Anterior cingulate cortex (tissue), 58 donors: ENCODE data around the gene DEPDC4.
A peak's percentile ranks its signal among the peaks of the same experiment; 100 is the strongest.
"Not testable (repeated sequence)": the region's sequence is repeated elsewhere in the genome, so short reads cannot be mapped to it uniquely, and the experiment has no call there.

ENCODE experiments used
- DNase-seq, 58 donors: peaks; one replicate each; lab custom pipeline; 2025; lab: John Stamatoyannopoulos, UW

DEPDC4 gene

DNA sequence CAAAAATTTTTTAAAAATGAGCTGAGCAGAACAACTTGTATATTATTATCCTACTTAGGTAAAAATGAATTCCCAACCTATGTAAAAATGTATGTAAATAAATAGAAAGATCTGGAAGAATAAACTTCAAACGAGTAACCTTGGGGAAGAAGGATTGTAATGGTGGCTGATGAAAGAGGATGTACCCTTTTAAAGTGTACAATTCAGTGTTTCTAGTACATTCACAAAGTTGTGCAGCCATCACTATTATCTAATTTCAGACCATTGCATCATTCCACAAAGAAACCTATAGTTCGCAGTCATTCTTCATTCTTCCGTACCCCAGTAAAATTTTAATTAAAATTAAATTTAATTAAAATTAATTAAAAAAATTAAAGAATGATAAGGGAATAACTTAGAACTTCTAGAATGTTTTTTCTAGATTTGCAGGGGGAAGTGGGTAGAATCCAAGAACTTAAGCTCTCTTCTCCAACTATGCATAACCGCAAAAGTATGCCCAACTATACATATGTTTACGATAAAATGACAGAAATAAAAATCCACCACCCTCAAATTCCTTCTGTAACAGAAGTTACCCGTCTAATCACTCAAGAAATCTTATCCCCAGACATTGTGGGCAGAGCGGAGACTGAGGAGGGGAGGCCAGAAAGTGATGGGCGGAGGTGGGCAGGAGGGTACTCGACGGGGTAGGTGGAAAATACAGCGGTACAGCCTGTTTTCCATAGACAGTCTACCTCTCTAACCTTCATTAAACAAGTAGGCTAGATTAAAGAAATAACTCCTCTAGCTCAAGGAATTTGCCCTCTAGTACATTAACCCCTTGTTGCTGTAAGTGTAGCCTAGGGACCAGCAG is 921 bp downstream of the DEPDC4 start:
- DNase-seq: no peak

DNA sequence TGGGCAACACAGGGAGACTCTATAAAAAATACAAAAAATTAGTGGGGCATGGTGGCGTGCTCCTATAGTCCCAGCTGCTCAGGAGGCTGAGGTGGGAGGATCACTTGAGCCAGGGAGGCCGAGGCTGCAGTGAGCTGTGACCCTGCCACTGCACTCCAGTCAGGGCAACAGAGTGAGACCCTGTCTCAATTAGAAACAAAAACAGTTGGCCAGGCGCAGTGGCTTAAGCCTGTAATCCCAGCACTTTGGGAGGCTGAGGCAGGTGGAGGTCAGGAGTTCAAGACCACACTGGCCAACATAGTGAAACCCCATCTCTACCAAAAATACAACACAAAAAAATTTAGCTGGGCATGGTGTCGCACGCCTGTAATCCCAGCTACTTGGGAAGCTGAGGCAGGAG is 1.8 kb downstream of the DEPDC4 start:
- not testable (repeated sequence) for DNase-seq

DNA sequence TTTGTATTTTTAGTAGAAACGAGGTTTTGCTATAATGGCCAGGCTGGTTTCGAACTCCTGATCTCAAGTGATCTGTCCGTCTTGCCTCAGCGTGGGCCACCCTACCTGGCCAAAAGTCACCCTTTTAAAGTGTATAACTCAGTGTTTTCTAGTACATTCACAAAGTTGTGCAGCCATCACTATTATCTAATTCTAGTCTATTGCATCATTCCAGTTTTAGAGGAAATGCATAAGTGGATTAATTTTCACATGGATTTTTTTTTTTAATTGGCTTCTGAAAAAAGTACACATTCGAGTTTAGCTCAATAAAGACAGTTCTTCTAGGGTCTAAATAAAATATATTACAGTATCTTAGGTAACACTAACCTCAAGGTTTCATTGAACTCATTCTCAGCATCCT is 3.7 kb downstream of the DEPDC4 start:
- no peak for DNase-seq

DNA sequence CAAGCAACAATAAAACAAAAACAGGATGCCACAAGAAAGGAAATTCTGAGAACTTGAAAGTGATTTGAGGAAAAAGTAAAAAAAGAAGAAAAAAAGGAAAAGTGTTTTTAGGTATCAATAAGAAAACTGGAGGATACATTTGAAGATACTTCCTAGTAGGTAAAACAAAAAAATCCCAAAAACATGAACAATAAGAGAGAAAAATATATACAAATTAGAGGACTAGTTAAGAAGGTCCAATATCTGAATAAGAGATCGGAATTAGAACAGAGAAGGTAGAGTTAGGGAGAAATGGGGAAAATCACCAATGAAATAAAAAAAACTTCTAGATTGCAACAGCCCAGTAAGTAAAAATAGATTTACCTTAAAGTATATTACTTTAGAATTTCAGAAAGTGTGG is 8.8 kb downstream of the DEPDC4 start:
- no peak for DNase-seq

DNA sequence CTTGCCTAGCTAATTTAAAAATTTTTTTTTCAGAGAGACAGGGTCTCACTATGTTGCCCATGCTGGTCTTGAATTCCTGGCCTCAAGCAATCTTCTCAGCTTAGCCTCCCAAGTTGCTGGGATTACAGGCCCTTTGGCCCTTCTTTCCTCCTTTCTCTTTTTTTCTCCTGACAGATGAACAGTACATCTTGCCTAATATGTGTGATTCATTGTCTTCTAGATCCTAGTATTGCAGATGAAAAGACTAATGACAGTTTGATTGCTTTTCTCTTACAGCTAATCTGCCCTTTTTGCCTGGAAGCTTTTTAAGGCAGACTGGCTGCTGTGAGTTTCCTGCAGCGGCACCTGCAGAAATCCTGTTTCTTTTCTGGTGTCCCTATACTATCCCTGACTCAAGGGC is 12.0 kb downstream of the DEPDC4 start:
- no peak for DNase-seq

DNA sequence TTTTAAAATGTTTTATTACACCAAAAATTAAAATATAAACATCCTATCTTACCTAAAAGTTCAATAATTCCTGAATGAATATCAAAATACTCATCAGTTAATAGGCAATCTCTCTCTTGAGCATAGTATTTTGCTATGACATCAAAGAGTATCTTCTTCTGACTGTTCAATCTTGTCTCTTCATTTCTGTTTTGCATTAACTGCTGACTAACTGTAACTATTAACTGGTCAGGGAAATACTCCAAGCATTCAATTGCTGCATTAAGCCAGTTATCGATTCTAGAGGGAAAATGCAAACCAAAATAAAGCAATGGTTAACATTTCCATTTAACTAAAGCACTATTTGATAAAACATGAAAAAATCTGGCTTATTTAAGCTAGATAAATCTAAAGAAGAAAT is 13.4 kb downstream of the DEPDC4 start:
- no peak for DNase-seq

DNA sequence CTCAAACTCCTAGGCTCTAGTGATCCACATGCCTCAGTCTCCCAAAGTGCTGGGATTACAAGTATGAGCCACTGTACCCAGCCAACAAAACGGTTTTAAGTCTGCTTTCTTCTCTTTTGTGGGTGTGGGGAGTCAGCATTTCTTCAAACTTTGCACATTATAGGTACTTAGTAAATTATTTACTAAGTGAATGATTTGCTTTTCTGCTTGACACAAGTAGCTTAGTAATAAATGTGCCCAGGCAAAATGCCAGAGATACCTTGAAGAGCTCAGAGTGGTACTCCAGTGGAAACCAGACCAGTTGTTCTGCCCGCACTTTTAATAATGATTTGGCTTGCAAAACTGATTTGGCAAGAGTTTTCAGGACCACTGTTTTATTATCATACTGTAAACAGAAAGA is 15.0 kb downstream of the DEPDC4 start:
- no peak for DNase-seq

DNA sequence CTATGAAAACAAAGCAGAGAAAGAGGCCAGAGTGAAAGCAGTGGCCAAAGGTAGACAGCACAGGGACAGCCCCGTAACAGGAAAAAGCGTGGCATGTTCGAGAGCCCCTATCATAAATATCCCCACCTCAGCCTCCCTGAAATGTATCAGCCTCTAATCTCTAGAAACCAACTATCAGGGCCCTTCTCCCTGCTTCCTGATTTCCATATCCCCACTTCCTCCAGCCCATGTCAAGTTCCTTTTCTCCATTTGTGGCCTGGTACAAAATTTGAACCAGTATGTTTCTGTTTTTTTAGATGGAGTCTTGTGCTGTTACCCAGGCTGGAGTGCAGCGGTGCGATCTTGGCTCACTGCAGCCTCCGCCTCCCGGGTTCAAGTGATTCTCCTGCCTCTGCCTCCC is 16.9 kb downstream of the DEPDC4 start:
- DNase-seq: no peak

DNA sequence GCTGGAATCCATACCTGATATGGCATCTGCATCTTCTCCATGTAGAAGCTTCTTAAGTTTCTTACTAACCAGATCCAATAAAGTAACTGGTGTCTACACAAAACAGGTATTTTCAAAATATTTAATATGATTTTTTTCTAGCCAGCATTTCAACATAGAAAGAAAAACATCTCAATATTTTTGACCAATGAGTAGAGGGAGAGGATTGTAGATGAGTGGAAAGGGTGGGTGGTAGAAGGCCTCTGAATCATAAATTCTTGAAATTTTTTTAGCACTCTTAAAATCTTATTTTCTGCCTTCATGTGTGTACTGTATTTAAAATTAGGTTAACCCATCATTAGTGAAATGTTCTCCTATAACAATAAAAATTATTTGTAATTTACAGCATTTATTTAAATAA is 18.0 kb downstream of the DEPDC4 start:
- DNase-seq: no peak

DNA sequence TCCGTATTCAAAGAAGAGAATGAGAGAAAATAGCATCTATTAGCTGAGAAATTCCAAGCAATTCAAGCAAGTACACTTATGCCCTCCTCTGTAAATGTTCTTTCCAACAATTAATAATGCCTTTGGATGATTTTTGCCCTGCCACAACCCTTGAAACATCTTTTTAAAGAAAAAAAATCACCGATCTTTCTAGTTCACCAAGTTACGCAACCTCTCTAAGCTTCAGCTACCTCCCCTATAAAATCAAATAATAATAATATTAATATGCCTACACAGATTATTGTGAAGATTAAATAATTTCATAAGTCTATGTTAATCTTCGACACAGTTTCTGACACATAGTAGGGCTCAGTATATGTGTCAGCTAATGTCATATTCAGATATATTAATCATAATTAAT is 19.1 kb downstream of the DEPDC4 start:
- DNase-seq: no peak

DNA sequence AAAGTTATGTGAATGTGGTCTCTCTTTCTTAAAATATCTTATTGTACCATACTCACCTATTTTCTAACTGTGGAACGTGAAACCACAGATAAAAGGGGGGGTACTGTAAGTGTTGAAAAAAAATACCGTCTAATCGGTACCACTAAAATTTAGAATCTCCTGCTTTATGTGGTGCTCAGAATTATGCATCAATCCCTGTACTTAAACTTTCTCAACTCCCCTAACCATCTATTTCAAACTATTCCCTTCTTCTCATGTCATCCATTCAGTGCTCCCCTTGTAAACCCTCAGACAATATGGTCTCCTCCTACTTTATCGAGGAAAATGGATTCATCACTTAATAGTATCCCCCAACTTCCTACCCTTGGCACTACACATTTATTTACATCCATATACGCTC is 23.7 kb downstream of the DEPDC4 start:
- DNase-seq: no peak

DNA sequence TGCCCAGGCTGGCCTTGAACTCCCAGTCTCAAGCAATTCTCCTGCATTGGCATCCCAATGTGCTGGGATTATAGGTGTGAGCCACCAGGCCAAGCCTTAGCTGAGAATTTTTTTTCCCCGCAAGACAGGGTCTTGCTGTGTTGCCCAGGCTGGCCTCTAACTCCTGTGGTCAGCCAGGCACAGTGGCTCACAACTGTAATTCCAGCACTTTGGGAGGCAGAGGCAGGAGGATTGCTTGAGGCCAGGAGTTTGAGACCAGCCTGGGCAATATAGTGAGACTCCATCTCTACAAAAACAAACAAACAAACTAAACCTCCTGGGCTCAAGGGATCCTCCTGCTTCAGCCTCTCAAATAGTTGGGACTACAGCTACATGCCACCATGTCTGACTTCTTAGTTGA is 27.3 kb downstream of the DEPDC4 start:
- no peak for DNase-seq

DNA sequence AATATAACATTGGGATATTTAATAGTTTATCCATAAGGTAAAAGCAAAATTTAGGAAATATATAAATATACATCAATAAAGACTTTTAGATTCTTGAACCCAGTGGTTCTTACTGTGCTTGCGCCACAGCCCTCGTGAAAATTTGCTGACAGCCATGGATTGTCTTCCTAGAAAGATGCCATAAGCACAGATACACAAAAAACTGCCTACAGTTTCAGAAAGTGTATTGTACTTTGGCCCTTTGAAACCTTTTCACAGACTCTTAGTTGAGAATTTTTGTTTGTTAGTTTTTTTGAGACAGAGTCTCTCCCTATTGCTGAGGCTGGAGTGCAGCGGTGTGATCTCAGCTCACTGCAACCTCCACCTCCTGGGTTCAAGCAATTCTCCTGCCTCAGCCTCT is 28.1 kb downstream of the DEPDC4 start:
- no peak for DNase-seq

DNA sequence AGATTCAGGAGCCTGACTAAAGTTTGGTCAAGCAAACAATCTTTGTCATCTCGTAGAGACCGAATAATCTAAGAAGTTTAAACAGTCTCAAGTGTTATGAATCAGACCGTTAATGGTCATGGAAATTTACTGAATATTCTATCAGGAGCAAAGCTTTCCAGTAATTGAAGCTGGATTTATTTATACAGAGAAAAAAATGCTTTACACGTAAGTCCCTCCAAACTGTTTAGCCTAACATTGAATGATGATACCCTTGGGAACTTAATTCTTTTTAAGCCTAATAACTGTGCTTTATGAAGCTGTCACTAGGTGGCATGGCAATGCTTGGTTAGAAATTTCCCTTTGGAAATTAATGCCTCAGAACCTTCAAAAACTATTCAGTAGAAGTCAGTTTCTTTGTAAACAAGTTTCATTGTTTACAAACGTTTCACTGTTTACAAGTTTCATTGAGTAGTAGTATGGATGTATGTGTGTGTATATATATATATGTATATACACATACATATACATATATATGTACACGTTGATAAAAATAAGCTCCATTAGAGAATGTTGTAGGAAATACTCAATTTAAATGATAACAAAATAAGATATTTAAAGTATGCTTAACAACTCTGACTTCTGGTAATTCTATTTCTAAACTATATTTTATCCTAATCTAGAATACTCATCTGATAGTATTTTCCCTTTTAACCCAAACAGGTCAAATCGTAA is 32.1 kb downstream of the DEPDC4 start:
- DNase-seq: peak in 1 of 58 donors; percentile 19

DNA sequence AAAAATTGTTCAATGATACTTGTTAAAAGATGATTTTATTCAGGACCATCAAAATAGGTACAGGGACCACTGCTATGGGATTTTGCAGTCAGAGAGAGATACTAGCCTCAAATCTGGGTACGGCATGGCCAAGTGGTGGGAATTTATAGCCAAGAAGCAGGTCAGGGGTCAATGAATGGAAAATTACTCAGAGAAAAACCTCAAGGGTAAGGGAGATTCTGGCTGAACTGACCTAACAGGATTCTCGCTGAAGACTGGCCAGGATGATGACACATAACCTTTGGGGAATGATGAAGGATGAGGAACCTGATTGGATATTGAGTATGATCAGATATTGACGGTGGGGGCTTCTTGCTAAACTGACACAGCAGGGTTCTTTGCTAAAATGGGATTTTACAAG is 32.7 kb downstream of the DEPDC4 start:
- DNase-seq: no peak

DNA sequence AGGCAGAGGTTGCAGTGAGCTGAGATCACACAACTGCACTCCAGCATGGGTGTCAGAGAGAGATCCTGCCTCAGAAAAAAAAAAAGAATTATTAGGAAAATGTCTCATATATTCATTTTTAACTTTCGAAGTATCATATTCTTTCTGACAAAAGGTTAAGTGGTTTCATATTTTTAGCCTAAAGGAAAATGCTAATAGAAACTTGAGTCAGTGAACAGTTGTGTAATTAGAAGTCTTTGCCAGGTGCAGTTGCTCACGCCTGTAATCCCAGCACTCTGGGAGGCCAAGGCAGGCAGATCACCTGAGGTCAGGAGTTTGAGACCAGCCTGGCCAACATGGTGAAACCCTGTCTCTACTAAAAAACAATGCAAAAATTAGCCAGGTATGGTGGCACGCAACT is 35.0 kb downstream of the DEPDC4 start:
- not testable (repeated sequence) for DNase-seq

DNA sequence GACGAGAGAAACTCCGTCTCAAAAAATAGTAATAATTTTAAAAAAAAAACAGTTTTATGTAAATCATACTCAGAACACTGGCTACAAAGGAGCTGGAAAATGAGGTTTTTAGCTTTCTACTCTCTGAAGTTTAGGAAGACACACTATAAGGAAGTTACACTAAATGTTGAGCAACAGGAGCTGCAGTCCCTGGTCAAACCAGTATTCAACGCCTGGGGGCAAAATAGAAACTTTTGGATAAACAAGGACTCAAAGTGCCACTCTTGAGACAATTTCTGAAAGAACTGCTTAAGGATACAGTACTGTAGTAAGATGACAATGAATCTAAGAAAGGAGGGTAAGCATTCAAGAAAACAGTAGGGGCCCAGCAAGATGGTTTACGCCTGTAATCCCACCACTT is 37.0 kb downstream of the DEPDC4 start:
- DNase-seq: no peak

DNA sequence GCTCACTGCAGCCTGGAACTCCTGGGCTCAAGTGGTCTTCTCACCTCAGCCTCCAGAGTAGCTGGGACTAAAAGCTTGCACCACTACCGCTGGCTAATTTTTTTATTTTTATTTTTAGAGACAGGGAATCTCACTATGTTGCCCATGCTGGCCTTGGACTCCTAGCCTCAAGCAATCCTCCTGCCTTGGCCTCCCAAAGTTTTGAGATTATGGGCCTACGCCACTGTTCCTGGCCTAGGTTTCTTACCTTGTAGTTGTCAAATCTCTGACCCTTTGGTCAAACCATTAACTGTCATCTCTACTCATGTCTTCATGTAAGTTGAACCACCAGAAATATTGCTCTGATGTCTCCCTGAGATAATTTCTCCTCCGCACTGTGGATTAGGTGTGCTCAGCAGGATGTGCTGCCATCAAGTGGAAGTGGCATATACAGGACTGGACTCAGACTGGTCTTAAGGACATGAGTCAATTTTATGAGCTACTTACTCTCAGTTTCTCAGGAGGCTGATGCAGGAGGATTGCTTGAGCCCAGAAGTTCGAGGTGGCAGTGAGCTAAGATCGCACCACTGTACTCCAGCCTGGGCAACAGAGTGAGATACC is 37.7 kb downstream of the DEPDC4 start:
- no peak for DNase-seq

DNA sequence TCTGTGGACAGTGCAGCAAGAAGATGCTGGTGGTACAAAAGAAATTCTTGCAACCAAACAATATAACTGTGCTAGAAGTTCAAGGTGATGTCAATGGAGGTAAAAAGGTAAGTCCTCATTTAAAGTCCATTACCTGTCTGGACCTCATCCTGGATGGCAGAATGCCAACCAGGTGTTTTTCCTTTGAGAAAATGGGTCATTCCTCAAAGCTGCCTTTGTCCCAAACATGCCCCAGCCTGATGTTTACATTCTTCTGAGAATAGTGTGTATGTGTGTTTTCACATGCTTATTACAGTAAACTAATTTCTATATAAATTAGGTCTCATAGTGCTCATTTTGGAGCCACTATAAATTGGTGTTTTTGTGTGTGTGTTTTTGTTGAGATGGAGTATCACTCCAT is 41.4 kb downstream of the DEPDC4 start:
- no peak for DNase-seq

DNA sequence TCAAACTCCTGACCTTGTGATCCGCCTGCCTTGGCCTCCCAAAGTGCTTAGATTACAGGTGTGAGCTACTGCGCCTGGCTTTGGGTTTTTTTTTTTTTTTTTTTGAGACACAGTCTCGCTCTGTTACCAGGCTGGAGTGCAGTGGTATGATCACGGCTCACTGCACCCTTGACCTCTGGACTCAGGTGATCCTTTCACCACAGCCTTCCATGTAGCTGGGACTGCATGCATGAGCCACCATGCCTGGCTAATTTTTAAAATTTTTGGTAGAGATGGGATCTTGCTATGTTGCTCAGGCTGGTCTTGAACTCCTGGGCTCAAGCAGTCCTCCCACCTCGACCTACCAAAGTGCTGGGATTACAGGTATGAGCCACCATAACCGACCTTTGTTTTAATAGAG is 44.7 kb downstream of the DEPDC4 start:
- DNase-seq: not testable (repeated sequence)

DNA sequence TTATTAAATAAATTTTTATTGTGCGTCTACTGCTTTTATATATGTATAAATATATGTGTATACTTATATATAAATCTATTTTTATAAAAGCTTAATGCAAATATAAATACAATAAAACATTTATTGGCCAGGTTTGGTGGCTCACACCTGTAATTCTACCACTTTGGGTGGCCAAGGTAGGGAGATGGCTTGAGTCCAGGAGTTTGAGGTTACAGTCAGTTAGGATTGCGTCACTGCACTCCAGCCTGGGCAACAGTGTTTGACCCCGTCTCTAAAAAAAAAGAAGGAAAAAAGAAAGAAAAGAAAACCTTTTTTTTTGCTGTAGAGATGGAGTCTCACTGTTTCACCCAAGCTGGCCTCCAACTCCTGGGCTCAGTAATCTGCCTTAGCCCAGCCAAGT is 45.4 kb downstream of the DEPDC4 start:
- no peak for DNase-seq
